Keratinocyte (primary cell): Measurements from ENCODE around the gene FBLN1. TPM values are rescaled to one million over a fixed set of nuclear protein-coding genes. Genes with fewer than 3 reads are reported as not detected.

Experiments
- DNase-seq: peaks from one replicate; pipeline ENCODE4 v3.0.0-alpha.2; 2011; ENCODE audit warnings: low read depth, missing footprints, low spot score
- FAIRE-seq: peaks from 2 replicates; lab custom pipeline; 2011; peaks lifted over from hg19 to GRCh38; lab: Jason Lieb, UNC
- H2AFZ ChIP-seq: 2 replicates; pipeline ENCODE4 v1.6.0; 2012; ENCODE audit warnings: low read length, control low read depth, inconsistent platforms; ENCODE audit not compliant: control insufficient read depth
- H3K27ac ChIP-seq: 2 replicates; pipeline ENCODE4 v1.5.1; 2011; ENCODE audit warnings: low read length; ENCODE audit not compliant: control insufficient read depth, insufficient read depth
- H3K27me3 ChIP-seq: 3 replicates; pipeline ENCODE4 v1.6.0; 2011; ENCODE audit warnings: low read length; ENCODE audit not compliant: control insufficient read depth, insufficient read depth; ENCODE audit errors: extremely low read depth
- H3K36me3 ChIP-seq, 2 experiments: 2 replicates in 1 of 2; 3 replicates in 1 of 2; pipeline ENCODE4 v1.5.1; 2011; ENCODE audit warnings: low read length in 2 of 2, mild to moderate bottlenecking in 1 of 2; ENCODE audit not compliant: control insufficient read depth in 2 of 2, insufficient read depth in 2 of 2; ENCODE audit errors: extremely low read depth in 1 of 2
- H3K4me1 ChIP-seq: 3 replicates; pipeline ENCODE4 v1.5.1; 2011; ENCODE audit warnings: low read length; ENCODE audit not compliant: control insufficient read depth, insufficient read depth; ENCODE audit errors: extremely low read depth
- H3K4me2 ChIP-seq: 3 replicates; pipeline ENCODE4 v1.6.0; 2011; ENCODE audit warnings: low read depth, low read length; ENCODE audit not compliant: control insufficient read depth, insufficient read depth; ENCODE audit errors: extremely low read depth
- H3K4me3 ChIP-seq, 3 experiments: fragments of 200-600 bp in 1 of 3; sonication (generic) in 1 of 3; 2 replicates in 2 of 3; 3 replicates in 1 of 3; pipeline ENCODE4 v1.5.1; 2011 to 2016; ENCODE audit warnings: low read length in 3 of 3, mild to moderate bottlenecking in 3 of 3, control low read depth in 2 of 3, inconsistent platforms in 1 of 3, low read depth in 1 of 3, mixed read lengths in 1 of 3, mixed run types in 1 of 3, moderate library complexity in 1 of 3; ENCODE audit not compliant: control insufficient read depth in 2 of 3, insufficient read depth in 2 of 3; ENCODE audit errors: extremely low read depth in 1 of 3
- H3K79me2 ChIP-seq: 2 replicates; pipeline ENCODE4 v1.6.0; 2012; ENCODE audit warnings: low read length; ENCODE audit not compliant: control insufficient read depth, insufficient read depth
- H3K9ac ChIP-seq: 3 replicates; pipeline ENCODE4 v1.6.0; 2011; ENCODE audit warnings: low read length; ENCODE audit not compliant: control insufficient read depth, insufficient read depth; ENCODE audit errors: extremely low read depth
- H3K9me1 ChIP-seq: 3 replicates; pipeline ENCODE4 v1.6.0; 2011; ENCODE audit warnings: low read length; ENCODE audit not compliant: control insufficient read depth, insufficient read depth; ENCODE audit errors: extremely low read depth
- H3K9me3 ChIP-seq: 2 replicates; pipeline ENCODE4 v1.5.1; 2012; ENCODE audit warnings: low read depth, low read length; ENCODE audit not compliant: control insufficient read depth
- H4K20me1 ChIP-seq: 3 replicates; pipeline ENCODE4 v1.6.0; 2011; ENCODE audit warnings: low read length; ENCODE audit not compliant: control insufficient read depth, insufficient read depth; ENCODE audit errors: extremely low read depth
- CTCF ChIP-seq, 3 experiments: IDR thresholded peaks in 1 of 3; conservative IDR thresholded peaks in 1 of 3; optimal IDR thresholded peaks in 1 of 3; 2 replicates in 2 of 3; 3 replicates in 1 of 3; pipeline versions ENCODE3 to v1.5.1; 2011; ENCODE audit warnings: low read length in 3 of 3, mild to moderate bottlenecking in 3 of 3, moderate library complexity in 2 of 3, control low read depth in 1 of 3, inconsistent platforms in 1 of 3; ENCODE audit not compliant: insufficient read depth in 2 of 3; ENCODE audit errors: extremely low read depth in 1 of 3
- EZH2 ChIP-seq: IDR thresholded peaks from one replicate; pipeline ENCODE4 v1.6.1; 2012; ENCODE audit warnings: inconsistent platforms, mild to moderate bottlenecking, low read length, moderate library complexity
- dilution Hi-C: fragments of 300-500 bp; cut with MboI; formaldehyde crosslinking; loops from one replicate; pipeline ENCODE4 v1.7.0; 2020; ENCODE audit warnings: low sequenced_read_pairs; ENCODE audit not compliant: extremely low pct_ligation_motif_present
- polyA plus RNA-seq, 5 experiments: library from polyadenylated mRNA; depleted of rRNA in 3 of 5; stranded (reverse) in 3 of 5; stranded (forward) in 1 of 5; unstranded in 1 of 5; fragments of >200 nt; gene quantifications; 1 replicate in 1 of 5; 2 replicates in 3 of 5; 3 replicates in 1 of 5; pipeline versions ENCODE4 v1.2.1 to v1.2.3, GENCODE V29; 2011 to 2012; ENCODE audit warnings: missing spikeins in 2 of 5, low read depth in 1 of 5, low replicate concordance in 1 of 5

FBLN1 gene
- polyA plus RNA-seq, 1 donor (not counting 4 experiments of a cell fraction or from before 2014, with no cell fraction given), result 13.7 TPM

- FAIRE-seq, result no peak
These were observed 22.8 kb downstream of the FBLN1 start for GRCh38 chr22:45525480-45525879.

GRCh38 chr22:45526281-45526680 lies 23.6 kb downstream of the FBLN1 start:
- Histone ChIP-seq H3K27me3 (no peaks in the 10 kb centered on the region), H3K9me3 (no peaks in the 10 kb centered on the region), H3K9me1 (no peaks in the 10 kb centered on the region), H3K27ac (no peak overlapping the region), H3K4me3 (no peak overlapping the region), H2AFZ (no peak overlapping the region), H3K36me3 (peaks cover 0 to 1% of the 10 kb centered on the region in 2 experiments), H3K4me1 (peaks cover 11% of the 10 kb centered on the region), H3K9ac (no peak overlapping the region), H4K20me1 (no peaks in the 10 kb centered on the region), H3K79me2 (no peaks in the 10 kb centered on the region), H3K4me2 (no peak overlapping the region)
- dilution Hi-C loops, result no loop called here
- TF ChIP-seq CTCF (optimal IDR thresholded peaks at IDR 0.05 in 1 of 3, IDR thresholded peaks at IDR 0.05 in 1 of 3, conservative IDR thresholded peaks at IDR 0.05 in 1 of 3; ENCODE audit: extremely low read depth in 1 of 3, insufficient read depth in 2 of 3, low read length in 3 of 3), result no peak
- TF ChIP-seq EZH2, result no peak
- FAIRE-seq (no peak), DNase-seq (no peak)

More at GRCh38 chr22:45525480-45525879, 22.8 kb downstream of the FBLN1 start:
- Histone ChIP-seq H4K20me1 (no peaks in the 10 kb centered on the region), H3K4me2 (no peak overlapping the region), H3K9me3 (no peaks in the 10 kb centered on the region), H3K4me3 (no peak overlapping the region), H3K79me2 (no peaks in the 10 kb centered on the region), H3K27ac (no peak overlapping the region), H3K27me3 (no peaks in the 10 kb centered on the region), H2AFZ (no peak overlapping the region), H3K9me1 (no peaks in the 10 kb centered on the region), H3K9ac (no peak overlapping the region), H3K36me3 (peaks cover 0 to 1% of the 10 kb centered on the region in 2 experiments), H3K4me1 (peaks cover 9% of the 10 kb centered on the region)
- DNase-seq, result no peak
- TF ChIP-seq CTCF (optimal IDR thresholded peaks at IDR 0.05 in 1 of 3, IDR thresholded peaks at IDR 0.05 in 1 of 3, conservative IDR thresholded peaks at IDR 0.05 in 1 of 3; ENCODE audit: extremely low read depth in 1 of 3, insufficient read depth in 2 of 3, low read length in 3 of 3), result no peak
- TF ChIP-seq EZH2, result no peak
- dilution Hi-C loops, result no loop called here
